ENCODE results near the gene TBX4. TPM values are rescaled to one million over a fixed set of nuclear protein-coding genes. Genes with fewer than 3 reads are reported as not detected.

Gene TBX4
- total and polyA plus RNA-seq, 2 of the 13 experiments (the other 11 are each of a cell fraction or from before 2014, with no cell fraction given), result 0.11 to 1.1 TPM

GRCh38 chr17:61426482-61427304 is 25.5 kb upstream of the TBX4 start (continued):
- TF ChIP-seq NFAT5 (CRISPR knock-in tag; IDR thresholded peaks at IDR 0.05), result no peak
- 0 out of 2 replicates have a peak, but pooled peaks have one; percentile 6 for TF ChIP-seq ZBTB4 (CRISPR knock-in tag; IDR thresholded peaks at IDR 0.05; ENCODE audit: borderline replicate concordance)
- TF ChIP-seq CEBPG (CRISPR knock-in tag; IDR thresholded peaks at IDR 0.05), result peak; percentile 54
- TF ChIP-seq STAG1 (CRISPR knock-in tag; IDR thresholded peaks at IDR 0.05), result peak; percentile 26; the same call in 1 of the 2 replicates
- TF ChIP-seq CREM (IDR thresholded peaks at IDR 0.05), result peak; percentile 19; the same call in 1 of the 2 replicates
- no peak for TF ChIP-seq CREM (CRISPR knock-in tag; IDR thresholded peaks at IDR 0.05)
- no peak for TF ChIP-seq SNAPC2 (CRISPR knock-in tag; IDR thresholded peaks at IDR 0.05)
- TF ChIP-seq, protein P1, sequence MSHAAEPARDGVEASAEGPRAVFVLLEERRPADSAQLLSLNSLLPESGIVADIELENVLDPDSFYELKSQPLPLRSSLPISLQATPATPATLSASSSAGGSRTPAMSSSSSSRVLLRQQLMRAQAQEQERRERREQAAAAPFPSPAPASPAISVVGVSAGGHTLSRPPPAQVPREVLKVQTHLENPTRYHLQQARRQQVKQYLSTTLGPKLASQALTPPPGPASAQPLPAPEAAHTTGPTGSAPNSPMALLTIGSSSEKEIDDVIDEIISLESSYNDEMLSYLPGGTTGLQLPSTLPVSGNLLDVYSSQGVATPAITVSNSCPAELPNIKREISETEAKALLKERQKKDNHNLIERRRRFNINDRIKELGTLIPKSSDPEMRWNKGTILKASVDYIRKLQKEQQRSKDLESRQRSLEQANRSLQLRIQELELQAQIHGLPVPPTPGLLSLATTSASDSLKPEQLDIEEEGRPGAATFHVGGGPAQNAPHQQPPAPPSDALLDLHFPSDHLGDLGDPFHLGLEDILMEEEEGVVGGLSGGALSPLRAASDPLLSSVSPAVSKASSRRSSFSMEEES (CRISPR knock-in tag; IDR thresholded peaks at IDR 0.05), result 0 out of 2 replicates have a peak, but pooled peaks have one; percentile 41
- TF ChIP-seq ZSCAN31 (CRISPR knock-in tag; IDR thresholded peaks at IDR 0.05; ENCODE audit: low read depth), result no peak
- no peak for TF ChIP-seq BRD4 (CRISPR knock-in tag; IDR thresholded peaks at IDR 0.05)
- TF ChIP-seq PHF20 (CRISPR knock-in tag; IDR thresholded peaks at IDR 0.05), result 0 out of 2 replicates have a peak, but pooled peaks have one; percentile 35
- TF ChIP-seq, protein P2, sequence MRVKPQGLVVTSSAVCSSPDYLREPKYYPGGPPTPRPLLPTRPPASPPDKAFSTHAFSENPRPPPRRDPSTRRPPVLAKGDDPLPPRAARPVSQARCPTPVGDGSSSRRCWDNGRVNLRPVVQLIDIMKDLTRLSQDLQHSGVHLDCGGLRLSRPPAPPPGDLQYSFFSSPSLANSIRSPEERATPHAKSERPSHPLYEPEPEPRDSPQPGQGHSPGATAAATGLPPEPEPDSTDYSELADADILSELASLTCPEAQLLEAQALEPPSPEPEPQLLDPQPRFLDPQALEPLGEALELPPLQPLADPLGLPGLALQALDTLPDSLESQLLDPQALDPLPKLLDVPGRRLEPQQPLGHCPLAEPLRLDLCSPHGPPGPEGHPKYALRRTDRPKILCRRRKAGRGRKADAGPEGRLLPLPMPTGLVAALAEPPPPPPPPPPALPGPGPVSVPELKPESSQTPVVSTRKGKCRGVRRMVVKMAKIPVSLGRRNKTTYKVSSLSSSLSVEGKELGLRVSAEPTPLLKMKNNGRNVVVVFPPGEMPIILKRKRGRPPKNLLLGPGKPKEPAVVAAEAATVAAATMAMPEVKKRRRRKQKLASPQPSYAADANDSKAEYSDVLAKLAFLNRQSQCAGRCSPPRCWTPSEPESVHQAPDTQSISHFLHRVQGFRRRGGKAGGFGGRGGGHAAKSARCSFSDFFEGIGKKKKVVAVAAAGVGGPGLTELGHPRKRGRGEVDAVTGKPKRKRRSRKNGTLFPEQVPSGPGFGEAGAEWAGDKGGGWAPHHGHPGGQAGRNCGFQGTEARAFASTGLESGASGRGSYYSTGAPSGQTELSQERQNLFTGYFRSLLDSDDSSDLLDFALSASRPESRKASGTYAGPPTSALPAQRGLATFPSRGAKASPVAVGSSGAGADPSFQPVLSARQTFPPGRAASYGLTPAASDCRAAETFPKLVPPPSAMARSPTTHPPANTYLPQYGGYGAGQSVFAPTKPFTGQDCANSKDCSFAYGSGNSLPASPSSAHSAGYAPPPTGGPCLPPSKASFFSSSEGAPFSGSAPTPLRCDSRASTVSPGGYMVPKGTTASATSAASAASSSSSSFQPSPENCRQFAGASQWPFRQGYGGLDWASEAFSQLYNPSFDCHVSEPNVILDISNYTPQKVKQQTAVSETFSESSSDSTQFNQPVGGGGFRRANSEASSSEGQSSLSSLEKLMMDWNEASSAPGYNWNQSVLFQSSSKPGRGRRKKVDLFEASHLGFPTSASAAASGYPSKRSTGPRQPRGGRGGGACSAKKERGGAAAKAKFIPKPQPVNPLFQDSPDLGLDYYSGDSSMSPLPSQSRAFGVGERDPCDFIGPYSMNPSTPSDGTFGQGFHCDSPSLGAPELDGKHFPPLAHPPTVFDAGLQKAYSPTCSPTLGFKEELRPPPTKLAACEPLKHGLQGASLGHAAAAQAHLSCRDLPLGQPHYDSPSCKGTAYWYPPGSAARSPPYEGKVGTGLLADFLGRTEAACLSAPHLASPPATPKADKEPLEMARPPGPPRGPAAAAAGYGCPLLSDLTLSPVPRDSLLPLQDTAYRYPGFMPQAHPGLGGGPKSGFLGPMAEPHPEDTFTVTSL (CRISPR knock-in tag; IDR thresholded peaks at IDR 0.05; ENCODE audit: borderline replicate concordance), result peak; percentile 57; the same call in 1 of the 2 replicates

Measured in HepG2 (cell line).